Measurements from ENCODE around the gene SLC39A11. TPM values are rescaled to one million over a fixed set of nuclear protein-coding genes. Genes with fewer than 3 reads are reported as not detected.

The SLC39A11 gene
- polyA plus RNA-seq, 1 of the 3 experiments (the other 2 are of a cell fraction), result 23.5 TPM

DNA sequence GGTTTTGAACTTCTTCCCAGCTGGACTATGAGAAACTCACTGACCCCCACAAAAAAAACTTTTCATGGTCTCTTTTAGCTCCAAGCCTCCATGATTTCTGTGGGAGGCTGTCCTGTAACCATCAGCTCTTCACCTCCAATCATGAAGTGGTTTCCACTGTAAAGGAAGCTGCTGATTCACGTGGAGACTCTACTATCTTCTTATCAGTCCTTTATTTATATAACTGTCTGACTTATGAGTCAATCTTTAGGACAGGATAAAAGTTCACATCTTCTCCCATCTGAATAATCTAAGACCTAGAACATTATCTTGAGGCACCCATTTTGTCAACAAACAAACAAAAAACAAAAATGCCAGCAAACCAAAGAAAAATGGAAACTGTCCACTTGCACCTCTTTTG, 409.9 kb downstream of the SLC39A11 start (continued):
- TF ChIP-seq MXI1 (IDR thresholded peaks at IDR 0.05; ENCODE audit: low read depth, low read length), result no peak
- no peak for TF ChIP-seq FOXM1 (IDR thresholded peaks at IDR 0.05; ENCODE audit: low read depth)

DNA sequence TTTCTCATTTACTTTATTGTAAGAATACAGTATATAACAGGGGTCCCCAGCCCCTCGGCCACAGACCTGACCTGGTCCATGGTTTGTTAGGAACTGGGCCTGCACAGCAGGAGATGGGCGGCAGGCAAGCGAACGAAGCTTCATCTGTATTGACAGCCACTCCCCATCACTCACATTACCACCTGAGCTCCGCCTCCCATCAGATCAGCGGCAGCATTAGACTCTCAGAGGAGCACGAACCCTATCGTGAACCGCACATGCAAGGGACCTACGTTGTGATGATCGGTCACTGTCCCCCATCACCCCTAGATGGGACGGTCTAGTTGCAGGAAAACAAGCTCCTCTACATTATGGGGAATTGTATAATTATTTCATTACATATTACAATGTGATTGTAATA, 410.6 kb downstream of the SLC39A11 start:
- no peak for TF ChIP-seq RFX5 (IDR thresholded peaks at IDR 0.05; ENCODE audit: low read length)
- TF ChIP-seq, protein P1, sequence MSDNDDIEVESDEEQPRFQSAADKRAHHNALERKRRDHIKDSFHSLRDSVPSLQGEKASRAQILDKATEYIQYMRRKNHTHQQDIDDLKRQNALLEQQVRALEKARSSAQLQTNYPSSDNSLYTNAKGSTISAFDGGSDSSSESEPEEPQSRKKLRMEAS (IDR thresholded peaks at IDR 0.05; ENCODE audit: low read depth), result no peak
- TF ChIP-seq FOSL2 (IDR thresholded peaks at IDR 0.05; ENCODE audit: borderline replicate concordance, low read depth), result no peak
- no peak for TF ChIP-seq SMC3 (IDR thresholded peaks at IDR 0.05; ENCODE audit: low read depth, low read length)
- no peak for TF ChIP-seq GABPA (IDR thresholded peaks at IDR 0.05; ENCODE audit: low read depth)
- no peak for TF ChIP-seq EP300 (IDR thresholded peaks at IDR 0.05; ENCODE audit: borderline replicate concordance in 1 of 2, low read depth in 1 of 2, low read length in 1 of 2)
- no peak for DNase-seq
- ChIA-PET POLR2A (no interaction called here), CTCF (interaction anchor here (2.0 kb wide), 1 partner anchor 122 kb away, joined by 8 read pairs; no protein-coding TSS in a partner anchor)
- Histone ChIP-seq H3K4me2 (no peak overlapping the region), H3K4me3 (ENCODE audit: low read depth in 2 of 2, low read length in 1 of 2) (no peak overlapping the region), H3K9ac (no peak overlapping the region), H3K36me3 (replicated peaks in 1 of 2; ENCODE audit: control insufficient read depth in 1 of 2, insufficient read depth in 2 of 2, low read length in 1 of 2) (no peaks in the 10 kb centered on the region), H3K4me1 (ENCODE audit: control insufficient read depth in 1 of 2, insufficient read depth in 2 of 2, low read depth in 1 of 2, low read length in 1 of 2) (peaks cover 0 to 39% of the 10 kb centered on the region in 2 experiments; a peak in 2 of 4 replicates), H3K27ac (ENCODE audit: low read depth in 2 of 2, low read length in 1 of 2) (peak overlapping the region in 1 of 2 experiments; percentile 67; a peak in 2 of 4 replicates), H4K20me1 (ENCODE audit: insufficient read depth) (no peaks in the 10 kb centered on the region), H3K9me3 (0 out of 2 replicates have a peak, but pooled peaks cover 5% of the 10 kb centered on the region), H3K27me3 (ENCODE audit: insufficient read depth) (no peaks in the 10 kb centered on the region), H3F3A (replicated peaks; ENCODE audit: insufficient read depth) (peaks cover 7% of the 10 kb centered on the region), H2AFZ (ENCODE audit: low read depth) (no peak overlapping the region), H3K9me2 (no peaks in the 10 kb centered on the region), H3K79me2 (ENCODE audit: insufficient read depth) (no peaks in the 10 kb centered on the region)
- WGBS (ENCODE audit: low lambda C conversion rate), result 85% methylated on average over 12 of the region's 12 CpGs

DNA sequence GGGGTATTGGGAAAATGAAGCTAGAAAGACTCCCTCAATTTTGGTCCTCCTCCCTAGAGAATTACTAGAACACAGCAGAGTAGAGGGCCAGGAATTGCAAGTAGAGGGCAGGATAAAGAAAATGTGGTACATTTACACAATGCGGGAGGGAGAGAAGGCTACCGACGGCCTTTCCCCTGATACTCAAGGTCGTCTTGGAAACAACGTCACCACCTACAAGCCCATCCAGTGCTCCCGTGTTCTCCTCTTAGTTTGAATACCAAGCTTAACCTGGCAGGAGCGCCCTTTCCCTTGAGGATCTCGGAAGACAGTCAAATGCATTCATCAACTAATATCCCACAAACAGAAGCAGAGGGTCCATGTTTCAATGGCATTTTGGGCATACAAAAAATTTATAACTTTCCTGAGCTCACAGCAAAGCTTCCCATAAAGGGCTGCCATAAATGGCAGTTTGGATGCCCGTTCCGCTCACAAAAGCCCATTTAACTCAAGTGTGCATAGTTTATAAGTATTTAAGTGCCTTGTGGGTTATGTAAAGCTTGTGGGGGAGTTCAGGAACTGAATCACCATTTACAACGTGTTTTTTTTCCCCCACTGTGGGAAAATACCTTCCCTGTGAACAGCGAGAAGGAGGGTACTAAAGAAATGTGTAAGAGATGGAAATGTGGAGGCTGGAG, 414.6 kb downstream of the SLC39A11 start:
- Histone ChIP-seq H3K4me2 (peak overlapping the region; percentile 27; the same call in 1 of the 2 replicates), H3K9me2 (no peaks in the 10 kb centered on the region; the same call in 1 of the 2 replicates), H2AFZ (ENCODE audit: low read depth) (no peak overlapping the region), H3K27me3 (ENCODE audit: insufficient read depth) (no peaks in the 10 kb centered on the region), H3K36me3 (replicated peaks in 1 of 2; ENCODE audit: control insufficient read depth in 1 of 2, insufficient read depth in 2 of 2, low read length in 1 of 2) (no peaks in the 10 kb centered on the region), H3K4me3 (ENCODE audit: low read depth in 2 of 2, low read length in 1 of 2) (no peak overlapping the region), H3K9ac (peak overlapping the region; percentile 26), H3F3A (replicated peaks; ENCODE audit: insufficient read depth) (no peaks in the 10 kb centered on the region), H3K9me3 (0 out of 2 replicates have a peak, but pooled peaks cover 5% of the 10 kb centered on the region), H3K79me2 (ENCODE audit: insufficient read depth) (no peaks in the 10 kb centered on the region), H3K4me1 (ENCODE audit: control insufficient read depth in 1 of 2, insufficient read depth in 2 of 2, low read depth in 1 of 2, low read length in 1 of 2) (peaks cover 0 to 21% of the 10 kb centered on the region in 2 experiments; a peak in 2 of 4 replicates), H3K27ac (ENCODE audit: low read depth in 2 of 2, low read length in 1 of 2) (peak overlapping the region in 1 of 2 experiments; percentile 71; a peak in 2 of 4 replicates), H4K20me1 (ENCODE audit: insufficient read depth) (no peaks in the 10 kb centered on the region)
- CTCF ChIA-PET, result interaction anchor here (1.7 to 3.2 kb wide), 2 partner anchors 13 to 48 kb away, joined by 5 to 9 read pairs; no protein-coding TSS in a partner anchor
- POLR2A ChIA-PET, result no interaction called here
- 84% methylated on average over 12 of the region's 12 CpGs for WGBS (ENCODE audit: low lambda C conversion rate)
- DNase-seq, result no peak
- TF ChIP-seq EP300 (IDR thresholded peaks at IDR 0.05; ENCODE audit: borderline replicate concordance in 1 of 2, low read depth in 1 of 2, low read length in 1 of 2), result no peak
- TF ChIP-seq, protein P2, sequence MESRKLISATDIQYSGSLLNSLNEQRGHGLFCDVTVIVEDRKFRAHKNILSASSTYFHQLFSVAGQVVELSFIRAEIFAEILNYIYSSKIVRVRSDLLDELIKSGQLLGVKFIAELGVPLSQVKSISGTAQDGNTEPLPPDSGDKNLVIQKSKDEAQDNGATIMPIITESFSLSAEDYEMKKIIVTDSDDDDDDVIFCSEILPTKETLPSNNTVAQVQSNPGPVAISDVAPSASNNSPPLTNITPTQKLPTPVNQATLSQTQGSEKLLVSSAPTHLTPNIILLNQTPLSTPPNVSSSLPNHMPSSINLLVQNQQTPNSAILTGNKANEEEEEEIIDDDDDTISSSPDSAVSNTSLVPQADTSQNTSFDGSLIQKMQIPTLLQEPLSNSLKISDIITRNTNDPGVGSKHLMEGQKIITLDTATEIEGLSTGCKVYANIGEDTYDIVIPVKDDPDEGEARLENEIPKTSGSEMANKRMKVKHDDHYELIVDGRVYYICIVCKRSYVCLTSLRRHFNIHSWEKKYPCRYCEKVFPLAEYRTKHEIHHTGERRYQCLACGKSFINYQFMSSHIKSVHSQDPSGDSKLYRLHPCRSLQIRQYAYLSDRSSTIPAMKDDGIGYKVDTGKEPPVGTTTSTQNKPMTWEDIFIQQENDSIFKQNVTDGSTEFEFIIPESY (IDR thresholded peaks at IDR 0.05; ENCODE audit: borderline replicate concordance, low read depth), result no peak
- no peak for TF ChIP-seq RFX5 (IDR thresholded peaks at IDR 0.05; ENCODE audit: low read length)
- no peak for TF ChIP-seq NFIC (IDR thresholded peaks at IDR 0.05; ENCODE audit: borderline replicate concordance)
- no peak for TF ChIP-seq TAF1 (IDR thresholded peaks at IDR 0.05; ENCODE audit: borderline replicate concordance, low read depth, low read length)
- no peak for TF ChIP-seq MEF2A (IDR thresholded peaks at IDR 0.05; ENCODE audit: borderline replicate concordance, low read depth)
- TF ChIP-seq, protein P3, sequence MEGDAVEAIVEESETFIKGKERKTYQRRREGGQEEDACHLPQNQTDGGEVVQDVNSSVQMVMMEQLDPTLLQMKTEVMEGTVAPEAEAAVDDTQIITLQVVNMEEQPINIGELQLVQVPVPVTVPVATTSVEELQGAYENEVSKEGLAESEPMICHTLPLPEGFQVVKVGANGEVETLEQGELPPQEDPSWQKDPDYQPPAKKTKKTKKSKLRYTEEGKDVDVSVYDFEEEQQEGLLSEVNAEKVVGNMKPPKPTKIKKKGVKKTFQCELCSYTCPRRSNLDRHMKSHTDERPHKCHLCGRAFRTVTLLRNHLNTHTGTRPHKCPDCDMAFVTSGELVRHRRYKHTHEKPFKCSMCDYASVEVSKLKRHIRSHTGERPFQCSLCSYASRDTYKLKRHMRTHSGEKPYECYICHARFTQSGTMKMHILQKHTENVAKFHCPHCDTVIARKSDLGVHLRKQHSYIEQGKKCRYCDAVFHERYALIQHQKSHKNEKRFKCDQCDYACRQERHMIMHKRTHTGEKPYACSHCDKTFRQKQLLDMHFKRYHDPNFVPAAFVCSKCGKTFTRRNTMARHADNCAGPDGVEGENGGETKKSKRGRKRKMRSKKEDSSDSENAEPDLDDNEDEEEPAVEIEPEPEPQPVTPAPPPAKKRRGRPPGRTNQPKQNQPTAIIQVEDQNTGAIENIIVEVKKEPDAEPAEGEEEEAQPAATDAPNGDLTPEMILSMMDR (IDR thresholded peaks at IDR 0.05), result no peak
- no peak for TF ChIP-seq FOXM1 (IDR thresholded peaks at IDR 0.05; ENCODE audit: low read depth)
- TF ChIP-seq FOSL2 (IDR thresholded peaks at IDR 0.05; ENCODE audit: borderline replicate concordance, low read depth), result no peak
- no peak for TF ChIP-seq FOXJ3 (CRISPR knock-in tag; IDR thresholded peaks at IDR 0.05)
